Erythroblast (primary cell): ENCODE data around the gene IGF2.

Experiments used
- GATA1 ChIP-seq: IDR thresholded peaks from 2 replicates; pipeline ENCODE4 v1.6.1; 2011; ENCODE audit warnings: low read depth, mild to moderate bottlenecking, control low read depth, low read length, moderate library complexity
- POLR2A ChIP-seq: IDR thresholded peaks from 2 replicates; pipeline ENCODE4 v1.6.1; 2011; ENCODE audit warnings: mild to moderate bottlenecking, low read length

DNA sequence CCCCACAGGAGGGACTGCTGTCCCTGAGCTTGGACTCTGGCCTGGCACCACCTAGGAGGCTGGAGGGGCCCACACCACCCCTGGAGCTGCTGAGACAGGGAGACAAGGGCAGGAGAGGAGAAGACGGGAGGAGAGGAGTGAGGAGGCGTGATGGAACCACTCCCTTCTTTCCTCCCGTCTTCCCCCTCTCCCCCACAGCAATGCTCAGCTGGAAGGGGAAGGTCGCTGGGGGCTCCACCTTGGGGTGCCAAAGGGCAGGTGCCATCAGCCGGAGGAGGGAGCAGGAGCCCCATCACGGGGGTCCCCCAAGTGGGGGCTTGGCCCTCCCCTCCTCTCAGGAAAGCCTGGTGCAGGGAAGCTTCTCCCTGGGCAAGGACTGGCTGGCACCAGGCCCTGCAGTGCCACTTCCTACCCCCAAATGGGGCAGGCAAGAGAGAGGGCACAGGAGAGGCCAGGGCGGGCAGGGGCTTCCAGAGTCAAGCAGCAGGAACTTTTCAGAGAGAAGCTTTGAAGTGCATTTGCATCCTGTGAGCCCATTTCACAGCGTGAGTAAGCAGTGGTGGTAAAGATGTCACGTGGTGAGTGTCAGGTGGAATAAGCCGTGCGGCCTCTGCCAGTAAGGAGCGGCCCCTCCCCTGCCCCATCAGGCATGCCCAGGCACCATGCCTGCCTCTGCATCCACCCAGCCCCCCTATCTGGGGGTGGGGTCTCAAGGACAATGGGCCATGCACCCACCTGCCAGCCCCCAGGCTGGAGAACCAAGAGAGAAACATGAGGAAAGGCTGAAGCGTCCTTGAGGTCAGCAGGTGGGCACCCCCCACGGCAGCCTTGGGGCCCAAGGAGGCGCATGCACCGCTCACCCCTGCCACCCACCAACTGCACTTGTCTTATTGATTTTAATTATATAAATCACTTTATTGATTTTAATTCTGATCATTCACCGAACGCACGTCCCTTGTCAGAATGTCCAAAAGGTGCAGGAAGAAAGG is 4.9 kb downstream of the IGF2 start:
- TF ChIP-seq POLR2A (no peak), GATA1 (no peak)
